ENCODE data around the gene TTLL8.

DNA sequence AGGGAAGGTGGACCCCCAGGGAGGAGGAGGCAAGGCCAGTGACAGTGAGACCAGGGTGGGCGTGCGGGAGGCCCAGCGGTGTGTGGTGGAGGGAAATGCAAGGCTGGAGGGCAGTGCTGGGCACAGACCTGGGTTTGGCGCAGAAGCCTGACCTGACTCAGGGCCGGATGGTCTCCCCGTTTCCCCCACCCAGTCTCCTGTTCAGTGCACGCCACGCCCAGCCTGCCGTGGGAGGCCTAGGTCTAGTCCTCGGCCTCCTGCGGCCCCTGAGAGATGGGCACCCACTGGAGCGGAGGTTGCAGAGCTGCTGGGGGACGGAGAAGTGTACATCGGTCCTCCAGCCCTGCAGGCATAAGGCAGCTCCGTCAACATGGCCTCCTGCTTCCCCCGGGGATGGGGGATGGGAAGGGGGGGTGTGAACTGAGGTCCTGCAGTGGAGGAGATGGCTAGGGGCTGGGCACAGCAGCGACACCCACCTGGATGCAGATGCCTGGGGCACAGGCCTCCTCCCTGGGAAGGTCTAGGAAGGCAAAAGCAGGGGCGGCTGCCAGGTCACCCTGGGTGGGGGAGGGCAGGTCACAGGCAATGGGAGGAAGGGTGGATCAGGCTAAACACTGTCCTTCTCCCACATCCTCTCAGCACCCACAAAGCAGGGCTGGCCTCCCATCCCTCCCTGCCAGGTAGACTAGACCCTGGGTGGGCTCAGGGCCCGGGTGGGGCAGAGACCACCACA, 61.4 kb downstream of the TTLL8 start:
- no peak for TF ChIP-seq CTCF (IDR thresholded peaks at IDR 0.05; ENCODE audit: poor library complexity)
- TF ChIP-seq EZH2 (IDR thresholded peaks at IDR 0.05; ENCODE audit: borderline replicate concordance): no peak
- no peak for TF ChIP-seq EZH2phosphoT487 (IDR thresholded peaks at IDR 0.05; ENCODE audit: low read depth, severe bottlenecking, unreplicated experiment)
